NCI-H2029 (cell line): ENCODE measurements around the gene KAZN.
"Not testable (repeated sequence)": the region's sequence is repeated elsewhere in the genome, so short reads cannot be mapped to it uniquely, and the experiment has no call there.

ENCODE experiments used
- DNase-seq: peaks from one replicate; lab custom pipeline; 2025; lab: John Stamatoyannopoulos, UW

KAZN gene

GRCh38 chr1:15114884-15115283 lies 516.4 kb downstream of the KAZN start:
- no peak for DNase-seq

- no peak for DNase-seq
Observed at GRCh38 chr1:15115542-15116330, 517.3 kb downstream of the KAZN start.

- no peak for DNase-seq
Observed at GRCh38 chr1:15116966-15117365, 518.5 kb downstream of the KAZN start.

GRCh38 chr1:15117671-15118325 lies 519.3 kb downstream of the KAZN start:
- DNase-seq, result no peak

- DNase-seq, result no peak
Observed at GRCh38 chr1:15118579-15118978, 520.1 kb downstream of the KAZN start.

GRCh38 chr1:15120251-15120945 lies 521.9 kb downstream of the KAZN start:
- DNase-seq, result no peak

GRCh38 chr1:15122331-15122730 lies 523.8 kb downstream of the KAZN start:
- no peak for DNase-seq

- no peak for DNase-seq
Observed at GRCh38 chr1:15123270-15123669, 524.8 kb downstream of the KAZN start.

GRCh38 chr1:15123925-15124324 lies 525.4 kb downstream of the KAZN start:
- no peak for DNase-seq

- DNase-seq, result no peak
Observed at GRCh38 chr1:15124362-15125100, 526.0 kb downstream of the KAZN start.

GRCh38 chr1:15125101-15125745 lies 526.7 kb downstream of the KAZN start:
- DNase-seq, result no peak

- DNase-seq, result no peak
Observed at GRCh38 chr1:15128077-15128476, 529.6 kb downstream of the KAZN start.

- DNase-seq, result peak; percentile 14
Observed at GRCh38 chr1:15128520-15129313, 530.2 kb downstream of the KAZN start.

GRCh38 chr1:15129944-15130343 lies 531.5 kb downstream of the KAZN start:
- DNase-seq, result no peak

- DNase-seq, result no peak
Observed at GRCh38 chr1:15130607-15131006, 532.1 kb downstream of the KAZN start.

- DNase-seq, result no peak
Observed at GRCh38 chr1:15132965-15133364, 534.5 kb downstream of the KAZN start.

- DNase-seq, result no peak
Observed at GRCh38 chr1:15134285-15134684, 535.8 kb downstream of the KAZN start.

- DNase-seq, result not testable (repeated sequence)
Observed at GRCh38 chr1:15135604-15136003, 537.1 kb downstream of the KAZN start.

GRCh38 chr1:15137809-15138208 lies 539.3 kb downstream of the KAZN start:
- no peak for DNase-seq

- no peak for DNase-seq
Observed at GRCh38 chr1:15139654-15140350, 541.3 kb downstream of the KAZN start.
